ENCODE results near the gene ZNF653.
A peak's percentile ranks its signal among the peaks of the same experiment; 100 is the strongest.

The ZNF653 gene

GRCh38 chr19:11519138-11519537 is 13.5 kb upstream of the ZNF653 start:
- no peak for DNase-seq

- no peak for DNase-seq
Observed at GRCh38 chr19:11513946-11514345, 8.3 kb upstream of the ZNF653 start.

GRCh38 chr19:11510444-11510843 is 4.8 kb upstream of the ZNF653 start:
- no peak for DNase-seq

- DNase-seq, result no peak
Observed at GRCh38 chr19:11507370-11508078, 1.9 kb upstream of the ZNF653 start.

GRCh38 chr19:11506967-11507366 is 1.3 kb upstream of the ZNF653 start:
- DNase-seq, result no peak

GRCh38 chr19:11506101-11506555 is 489 bp upstream of the ZNF653 start:
- no peak for DNase-seq

- DNase-seq, result peak; percentile 96
Observed at GRCh38 chr19:11505032-11505503, 571 bp downstream of the ZNF653 start.

- no peak for DNase-seq
Observed at GRCh38 chr19:11504502-11505031, 1.1 kb downstream of the ZNF653 start.

GRCh38 chr19:11499890-11500420 is 5.7 kb downstream of the ZNF653 start:
- no peak for DNase-seq

GRCh38 chr19:11499220-11499726 is 6.4 kb downstream of the ZNF653 start:
- DNase-seq, result no peak

- peak; percentile 86 for DNase-seq
Observed at GRCh38 chr19:11496391-11497163, 9.1 kb downstream of the ZNF653 start.

GRCh38 chr19:11495885-11496284 is 9.8 kb downstream of the ZNF653 start:
- DNase-seq, result no peak

GRCh38 chr19:11495481-11495880 is 10.2 kb downstream of the ZNF653 start:
- DNase-seq, result no peak

- no peak for DNase-seq
Observed at GRCh38 chr19:11494634-11495285, 10.9 kb downstream of the ZNF653 start.

- no peak for DNase-seq
Observed at GRCh38 chr19:11489378-11489777, 16.3 kb downstream of the ZNF653 start.

- DNase-seq, result no peak
Observed at GRCh38 chr19:11486661-11487503, 18.8 kb downstream of the ZNF653 start.

GRCh38 chr19:11485245-11485837 is 20.3 kb downstream of the ZNF653 start:
- DNase-seq, result no peak

- no peak for DNase-seq
Observed at GRCh38 chr19:11483366-11484111, 22.1 kb downstream of the ZNF653 start.

GRCh38 chr19:11482384-11483050 is 23.1 kb downstream of the ZNF653 start:
- peak; percentile 84 for DNase-seq
